H54 (cell line): Measurements from ENCODE around the gene TANGO2.

Source experiments
- DNase-seq: peaks from one replicate; pipeline ENCODE4 v3.0.0; 2011; ENCODE audit warnings: low spot score, mixed read lengths; ENCODE audit not compliant: insufficient read length
- FAIRE-seq: peaks from 3 replicates; lab custom pipeline; 2011; peaks lifted over from hg19 to GRCh38; lab: Jason Lieb, UNC
- POLR2A ChIP-seq: IDR thresholded peaks from 2 replicates; pipeline ENCODE4 v1.6.1; 2011; ENCODE audit warnings: low read depth, mild to moderate bottlenecking, low read length

The TANGO2 gene

DNA sequence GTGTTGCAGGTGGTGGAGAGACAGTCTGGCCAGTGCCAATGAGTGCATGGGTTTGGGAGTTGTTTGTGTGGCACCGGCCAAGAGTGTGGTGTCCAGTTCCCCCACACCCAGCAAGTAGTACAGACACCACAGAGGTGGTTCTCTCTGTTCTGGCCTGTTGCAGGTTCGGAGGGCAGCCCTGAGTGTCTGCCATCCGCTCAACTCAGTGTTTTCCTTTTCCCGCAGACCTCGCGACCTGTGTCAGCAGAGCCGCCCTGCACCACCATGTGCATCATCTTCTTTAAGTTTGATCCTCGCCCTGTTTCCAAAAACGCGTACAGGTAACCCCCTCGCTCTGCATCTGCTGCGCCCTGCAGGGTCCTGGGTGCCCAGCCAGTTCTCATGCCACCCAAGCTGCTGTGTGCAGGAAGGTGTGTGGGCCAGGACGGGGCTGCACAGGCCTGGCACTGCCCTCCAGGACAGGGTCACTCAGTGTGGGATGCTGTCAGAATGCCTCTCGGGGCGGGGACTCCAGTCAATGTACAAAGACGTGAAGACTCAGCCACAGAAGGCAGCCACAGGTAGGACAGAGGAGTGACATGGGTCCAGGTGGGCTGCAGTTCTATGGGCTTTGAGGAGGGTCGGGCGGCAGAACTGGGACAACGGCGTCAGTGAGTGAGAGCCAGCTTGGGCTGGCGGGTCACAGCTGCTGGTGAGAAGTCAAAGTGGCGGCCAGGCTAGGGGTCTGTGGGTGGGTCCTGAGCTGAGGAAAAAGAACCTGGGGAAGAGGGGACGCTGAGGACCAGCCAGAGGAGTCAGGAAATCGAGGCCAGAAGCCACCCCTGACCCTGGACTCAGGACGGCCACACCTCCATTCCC is 15.9 kb downstream of the TANGO2 start:
- DNase-seq = no peak
- no peak for TF ChIP-seq POLR2A
- no peak for FAIRE-seq

DNA sequence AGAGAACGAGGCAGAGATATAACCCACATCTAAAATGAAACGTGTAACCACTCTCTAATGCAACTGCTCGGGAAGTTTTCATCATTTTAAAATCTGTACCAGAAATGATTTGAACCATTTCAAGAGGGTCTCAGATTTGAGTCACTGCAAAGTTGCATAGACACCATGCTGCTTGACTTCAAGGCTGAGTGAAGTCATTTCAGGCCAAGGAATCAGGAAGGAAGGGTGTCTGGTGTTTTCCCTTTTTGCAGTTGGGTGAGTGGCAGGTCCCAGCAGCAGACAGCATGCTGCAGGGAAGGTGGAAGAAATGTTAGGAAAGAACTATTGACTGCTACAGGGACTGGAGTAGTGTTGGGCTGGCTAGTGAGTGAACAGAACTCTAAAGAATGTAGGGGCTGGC is 16.5 kb downstream of the TANGO2 start:
- no peak for DNase-seq
- no peak for TF ChIP-seq POLR2A
- FAIRE-seq = no peak

DNA sequence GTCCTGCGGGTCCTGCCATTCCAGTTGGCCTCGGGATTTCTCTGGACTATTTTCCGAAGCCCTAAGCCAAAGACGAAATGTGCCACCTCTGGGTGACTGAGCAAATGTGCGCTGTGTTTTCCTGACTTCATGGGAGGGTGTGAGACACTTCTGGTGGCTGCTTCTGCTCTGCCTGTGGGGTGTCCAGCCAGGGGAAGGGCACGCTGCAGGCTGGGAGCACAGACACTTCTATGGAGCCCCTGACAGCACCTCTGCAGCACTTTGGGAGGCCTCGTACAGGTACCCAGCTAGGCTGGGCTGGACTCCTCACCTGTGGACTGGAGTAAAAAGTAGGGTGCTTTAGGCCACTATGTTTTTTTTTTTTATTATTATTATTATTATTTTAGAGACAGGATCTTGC is 17.7 kb downstream of the TANGO2 start:
- TF ChIP-seq POLR2A = no peak
- no peak for FAIRE-seq

DNA sequence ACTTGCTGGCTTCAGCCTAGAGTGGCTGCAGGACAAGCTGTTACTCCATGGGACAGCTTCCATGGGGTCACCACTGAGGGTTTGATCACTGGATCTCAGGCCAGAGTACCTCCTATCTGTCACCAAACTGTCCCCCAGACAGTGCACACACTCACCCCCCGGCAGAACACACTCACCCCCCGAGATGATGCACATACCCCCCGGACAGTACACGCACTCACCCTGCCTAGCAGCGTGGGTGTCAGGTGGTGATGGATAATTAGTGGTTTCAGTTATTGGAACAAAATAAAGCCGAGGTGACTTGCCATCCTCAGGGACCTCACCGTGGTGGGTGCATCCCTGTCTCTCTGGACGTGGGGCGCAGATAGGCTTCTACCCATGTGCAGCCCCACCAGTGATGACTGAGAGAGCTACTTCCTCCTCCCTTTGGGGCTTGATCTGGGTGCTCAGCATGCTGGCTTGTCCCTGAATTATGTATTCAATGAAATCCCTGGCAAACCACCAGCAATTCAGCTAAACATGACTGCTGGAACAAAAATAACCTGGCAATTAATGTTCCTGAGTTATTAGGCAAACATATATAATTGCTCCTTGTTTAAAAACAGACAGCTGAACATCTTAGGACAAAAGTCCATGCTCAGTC is 18.9 kb downstream of the TANGO2 start:
- DNase-seq (no peak), FAIRE-seq (no peak)
- TF ChIP-seq POLR2A = no peak

More for the DNA sequence above, 17.7 kb downstream of the TANGO2 start:
- no peak for DNase-seq

DNA sequence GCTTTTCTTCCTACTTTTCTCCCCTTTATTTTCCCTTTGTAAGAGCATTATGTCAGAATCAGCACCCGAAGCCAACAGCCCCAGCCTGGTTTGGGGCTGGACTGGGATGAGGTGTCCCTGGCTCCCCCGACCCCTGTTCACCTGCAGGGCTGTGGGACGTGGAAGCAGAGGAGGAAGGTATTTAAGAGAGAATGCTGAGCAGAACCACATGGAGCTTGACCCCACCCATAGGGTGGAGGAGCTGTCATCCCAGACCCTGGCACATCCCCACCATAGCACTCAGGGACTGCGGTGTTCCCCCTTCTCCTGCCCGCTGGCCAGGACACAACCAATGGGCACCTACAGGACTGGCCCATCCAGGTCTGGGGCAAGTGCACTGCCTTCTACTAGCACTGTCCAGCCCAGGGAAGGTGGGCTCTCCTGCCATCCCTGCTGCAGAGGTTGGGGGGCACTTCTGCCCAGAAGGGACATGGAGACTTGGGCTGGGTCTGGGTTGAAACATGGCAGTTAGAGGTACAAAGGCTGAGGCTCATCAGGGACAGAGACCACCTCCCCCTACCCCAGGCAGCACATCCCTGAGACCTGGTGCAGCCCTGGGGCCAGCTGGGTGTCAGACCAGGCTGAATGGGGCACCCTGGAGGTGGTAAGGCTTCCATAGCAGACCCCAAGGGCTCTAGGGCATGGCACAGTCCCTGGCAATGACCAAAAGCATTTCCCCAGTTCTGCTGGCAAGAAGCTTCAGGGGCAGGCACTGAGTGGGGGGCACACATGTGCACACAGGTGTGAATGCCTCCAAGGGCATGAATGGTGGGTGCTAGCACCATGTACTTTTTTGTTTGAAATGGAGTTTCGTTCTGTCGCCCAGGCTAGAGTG is 19.7 kb downstream of the TANGO2 start:
- no peak for TF ChIP-seq POLR2A
- FAIRE-seq = no peak
- no peak for DNase-seq

DNA sequence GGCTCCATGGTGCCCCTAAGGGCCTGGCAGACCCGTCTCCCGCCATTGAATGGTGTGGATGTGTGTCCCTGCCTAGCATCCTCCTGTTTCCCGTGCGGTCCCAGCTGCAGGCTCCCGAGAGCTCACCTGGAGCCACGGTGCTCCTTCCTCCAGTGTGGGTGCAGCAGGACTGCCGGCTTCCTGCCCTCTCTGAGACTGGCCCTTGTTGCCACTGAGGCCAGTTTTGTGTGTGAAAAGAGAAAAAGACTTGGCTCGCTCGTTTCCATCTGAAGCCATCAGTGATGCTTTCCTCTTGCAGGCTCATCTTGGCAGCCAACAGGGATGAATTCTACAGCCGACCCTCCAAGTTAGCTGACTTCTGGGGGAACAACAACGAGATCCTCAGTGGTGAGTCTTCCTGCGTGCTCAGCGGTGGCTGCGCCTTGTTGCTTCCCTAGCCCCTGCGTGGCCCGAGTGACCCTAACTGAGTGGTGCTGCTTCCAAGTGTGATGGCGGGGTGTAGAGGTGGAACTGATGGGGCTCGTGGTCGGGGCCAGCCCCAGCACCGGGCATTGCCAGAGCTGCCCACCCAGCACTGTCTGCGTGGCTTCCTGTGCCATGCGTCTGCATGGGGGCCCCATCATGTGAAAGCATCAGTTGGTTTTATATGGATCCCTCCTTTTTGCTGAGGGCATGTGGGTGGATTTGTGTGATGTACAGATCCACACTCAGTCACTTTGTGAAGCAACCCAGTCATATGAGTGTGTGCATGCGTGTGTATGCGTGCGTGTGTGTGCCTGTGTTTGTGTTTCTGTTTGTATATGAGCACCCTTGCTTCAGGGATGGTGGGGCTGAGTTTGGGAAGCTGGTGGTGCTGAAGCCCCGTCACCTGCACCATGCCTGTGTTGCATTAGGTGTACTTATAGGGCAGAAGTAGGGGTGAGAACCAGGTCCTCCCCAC is 22.4 kb downstream of the TANGO2 start:
- DNase-seq (no peak), FAIRE-seq (no peak)
- TF ChIP-seq POLR2A = no peak

DNA sequence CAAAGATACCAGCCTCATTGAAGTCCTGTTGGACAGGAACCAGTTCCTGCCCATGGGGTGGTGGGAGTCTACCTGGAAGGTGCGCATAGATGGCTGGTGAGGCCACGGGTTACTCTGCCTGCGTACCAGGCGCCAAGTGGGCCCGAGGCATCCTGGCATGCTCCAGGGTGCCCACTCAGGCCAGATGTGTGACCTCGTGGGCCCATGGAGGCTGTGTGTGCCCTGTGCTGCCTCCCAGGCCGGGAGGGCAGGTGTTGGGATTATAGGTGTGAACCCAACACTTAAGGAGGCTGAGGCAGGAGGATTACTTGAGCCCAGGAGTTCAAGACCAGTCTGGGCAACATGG is 23.1 kb downstream of the TANGO2 start:
- DNase-seq (no peak), FAIRE-seq (no peak)
- TF ChIP-seq POLR2A = no peak

DNA sequence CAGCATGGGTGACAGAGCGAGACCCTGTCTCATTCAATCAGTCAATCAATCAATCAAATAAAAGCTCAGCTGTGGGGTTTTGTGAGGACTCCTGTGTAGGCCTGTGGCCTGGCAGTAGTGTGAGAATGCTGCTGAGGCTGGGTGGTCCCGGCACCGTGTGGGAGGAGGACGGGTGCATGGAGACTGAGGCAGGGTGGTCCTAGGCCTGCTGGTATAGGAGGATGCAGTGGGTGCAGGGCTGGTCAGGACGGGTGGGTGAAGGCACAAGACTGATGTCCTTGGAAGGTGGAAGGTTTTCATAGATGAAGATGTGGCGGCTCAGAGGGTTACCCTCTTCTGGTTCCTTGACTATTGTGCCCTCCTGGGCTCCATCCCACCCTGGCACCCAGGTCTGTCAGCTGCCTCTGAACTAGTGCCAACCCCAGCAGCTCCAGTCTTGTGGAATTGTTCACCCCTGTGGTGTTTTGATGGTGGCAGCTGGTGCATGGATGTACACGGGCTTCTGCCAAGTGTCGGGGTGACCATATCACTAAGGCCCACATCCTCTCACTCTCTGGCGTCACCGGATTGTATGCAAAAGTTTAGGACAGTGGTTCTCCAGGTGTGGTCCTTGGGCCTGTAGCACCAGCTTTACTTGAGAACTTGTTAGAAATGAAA is 23.7 kb downstream of the TANGO2 start:
- FAIRE-seq = no peak
- no peak for DNase-seq
- TF ChIP-seq POLR2A = no peak

DNA sequence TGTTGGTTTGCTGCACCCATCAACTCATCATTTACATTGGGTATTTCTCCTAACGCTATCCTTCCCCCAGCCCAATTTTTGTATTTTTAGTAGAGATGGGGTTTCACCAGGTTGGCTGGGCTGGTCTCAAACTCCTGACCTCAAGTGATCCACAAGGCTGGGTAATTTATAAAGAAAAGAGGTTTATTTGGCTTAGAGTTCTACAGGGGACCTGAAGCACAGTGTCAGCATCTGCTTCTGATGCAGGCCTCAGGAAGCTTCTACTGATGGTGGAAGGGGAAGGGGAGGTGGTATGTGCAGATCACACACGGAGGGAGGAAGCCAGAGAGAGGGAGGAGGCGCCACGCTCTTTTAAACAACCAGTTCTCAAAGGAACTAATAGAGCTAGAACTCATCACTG is 25.8 kb downstream of the TANGO2 start:
- FAIRE-seq = no peak
- DNase-seq = no peak
- no peak for TF ChIP-seq POLR2A

DNA sequence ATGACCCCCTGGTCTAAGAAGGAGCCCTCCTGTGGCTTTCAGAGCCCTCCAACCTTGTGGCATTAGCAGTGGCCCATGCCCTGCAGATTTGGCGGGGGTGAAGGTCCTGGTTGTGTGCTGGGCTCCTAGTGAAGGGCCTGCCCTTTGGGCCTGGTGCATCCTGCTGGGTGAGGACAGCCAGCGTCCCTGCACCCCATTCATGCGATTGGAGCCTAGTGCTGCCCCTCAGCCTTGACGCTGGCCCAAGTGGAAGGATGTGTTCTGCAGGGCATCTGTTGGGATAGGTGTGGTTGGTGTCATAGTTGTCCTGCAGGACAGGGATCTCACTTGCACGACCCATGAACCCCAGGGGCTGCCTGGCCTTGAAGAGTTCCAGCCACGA is 31.0 kb downstream of the TANGO2 start:
- DNase-seq (no peak), FAIRE-seq (no peak)
- TF ChIP-seq POLR2A = no peak

DNA sequence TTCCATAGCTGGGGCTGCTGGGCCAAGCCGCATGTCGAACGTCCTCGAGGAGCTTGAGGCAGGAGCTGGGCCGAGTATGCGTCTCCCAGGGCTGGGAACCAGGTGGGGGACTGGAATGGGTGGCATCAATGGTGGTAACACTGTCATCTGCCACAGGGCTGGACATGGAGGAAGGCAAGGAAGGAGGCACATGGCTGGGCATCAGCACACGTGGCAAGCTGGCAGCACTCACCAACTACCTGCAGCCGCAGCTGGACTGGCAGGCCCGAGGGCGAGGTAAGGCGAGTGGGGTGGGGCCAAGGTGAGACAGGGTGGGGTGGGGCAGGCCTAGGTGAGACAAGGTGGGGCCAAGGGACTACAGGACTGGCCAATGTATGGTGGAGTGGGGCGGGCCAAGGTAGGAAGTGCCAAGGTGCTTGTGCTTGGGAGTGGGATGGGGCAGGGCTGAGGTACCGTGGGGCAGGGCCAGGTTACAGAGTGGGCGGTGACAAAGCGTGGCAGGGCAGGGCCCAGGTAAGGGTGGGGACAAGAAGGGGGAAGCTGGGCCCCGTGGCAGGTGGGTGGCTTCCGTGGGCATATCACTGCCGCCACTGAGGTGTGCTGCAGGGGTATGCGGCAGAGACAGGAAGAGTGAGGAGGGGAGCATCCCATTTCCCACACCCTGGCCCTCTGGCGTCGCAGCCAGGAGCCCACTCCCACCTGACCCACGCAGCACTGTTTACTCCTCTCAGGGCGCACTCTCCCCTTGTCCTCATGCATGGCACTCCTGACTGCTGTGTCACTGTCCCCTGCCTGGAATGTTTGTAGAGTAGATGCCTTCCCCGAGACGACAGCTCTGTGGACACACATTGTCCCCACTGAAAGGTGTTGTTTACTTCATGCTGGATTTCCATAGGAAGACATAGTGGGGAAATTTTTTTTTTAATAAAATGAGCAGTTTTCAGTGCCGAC is 31.7 kb downstream of the TANGO2 start:
- TF ChIP-seq POLR2A = no peak
- no peak for DNase-seq
- no peak for FAIRE-seq
